Loucy (cell line): ENCODE results near the gene CDK9.
A peak's percentile ranks its signal among the peaks of the same experiment; 100 is the strongest.

Experiments used
- H2AFZ ChIP-seq: fragments of 200-600 bp; sonication (generic); 2 replicates; pipeline ENCODE4 v1.6.0; 2016; ENCODE audit warnings: antibody characterized with exemption, mild to moderate bottlenecking, low read length, moderate library complexity
- H3F3A ChIP-seq: fragments of 200-600 bp; 2 replicates; pipeline ENCODE4 v1.6.0; 2016; ENCODE audit warnings: antibody characterized with exemption, low read depth, mild to moderate bottlenecking
- H3K27me3 ChIP-seq: fragments of 200-600 bp; sonication (generic); 2 replicates; pipeline ENCODE4 v1.6.1; 2014; ENCODE audit warnings: low read length, mild to moderate bottlenecking; ENCODE audit not compliant: insufficient read depth, poor library complexity, severe bottlenecking
- H3K36me3 ChIP-seq: fragments of 200-600 bp; sonication (generic); 2 replicates; pipeline ENCODE4 v1.6.1; 2016; ENCODE audit warnings: low read length; ENCODE audit not compliant: insufficient read depth
- H3K4me1 ChIP-seq: fragments of 200-600 bp; sonication (generic); 2 replicates; pipeline ENCODE4 v1.5.1; 2014; ENCODE audit warnings: low read length, mild to moderate bottlenecking; ENCODE audit not compliant: insufficient read depth, poor library complexity, severe bottlenecking
- H3K4me2 ChIP-seq: fragments of 200-600 bp; sonication (generic); 2 replicates; pipeline ENCODE4 v1.6.0; 2014; ENCODE audit warnings: antibody characterized with exemption, low read length, low read depth, mild to moderate bottlenecking; ENCODE audit not compliant: poor library complexity, severe bottlenecking
- H3K4me3 ChIP-seq: fragments of 200-600 bp; sonication (generic); 2 replicates; pipeline ENCODE4 v1.5.1; 2014; ENCODE audit warnings: low read length, mild to moderate bottlenecking, mixed read lengths; ENCODE audit not compliant: poor library complexity, severe bottlenecking
- H3K79me2 ChIP-seq: fragments of 200-600 bp; sonication (generic); 2 replicates; pipeline ENCODE4 v1.6.1; 2014; ENCODE audit warnings: low read length; ENCODE audit not compliant: insufficient read depth
- H3K9ac ChIP-seq: fragments of 200-600 bp; sonication (generic); 2 replicates; pipeline ENCODE4 v1.6.0; 2014; ENCODE audit warnings: mild to moderate bottlenecking, low read depth, low read length, moderate library complexity; ENCODE audit not compliant: poor library complexity, severe bottlenecking
- H3K9me2 ChIP-seq: fragments of 200-600 bp; sonication (generic); replicated peaks from 2 replicates; pipeline ENCODE4 v1.6.1; 2016; ENCODE audit warnings: low read depth, low read length, mixed read lengths
- H3K9me3 ChIP-seq: fragments of 200-600 bp; sonication (generic); 2 replicates; pipeline ENCODE4 v1.6.1; 2014; ENCODE audit warnings: mild to moderate bottlenecking, antibody characterized with exemption, low read length, low read depth; ENCODE audit not compliant: insufficient read depth
- H4K20me1 ChIP-seq: fragments of 200-600 bp; sonication (generic); 2 replicates; pipeline ENCODE4 v1.6.0; 2014; ENCODE audit warnings: antibody characterized with exemption, low read length, mild to moderate bottlenecking; ENCODE audit not compliant: insufficient read depth, poor library complexity, severe bottlenecking
- CTCF ChIP-seq: fragments of 200-600 bp; sonication (generic); conservative IDR thresholded peaks from 2 replicates; pipeline ENCODE4 v1.5.1; 2014; ENCODE audit warnings: mild to moderate bottlenecking, antibody characterized with exemption, low read length
- EZH2phosphoT487 ChIP-seq: fragments of 200-600 bp; IDR thresholded peaks from 2 replicates; pipeline ENCODE4 v1.6.1; 2018; ENCODE audit warnings: antibody characterized with exemption, mild to moderate bottlenecking, moderate library complexity, borderline replicate concordance

CDK9 gene

GRCh38 chr9:127822108-127822507, 36.3 kb downstream of the CDK9 start:
- no peaks in the 10 kb centered on the region; the same call in 1 of the 2 replicates for H3K36me3 ChIP-seq
- H3K4me1 ChIP-seq, result peaks cover 10% of the 10 kb centered on the region

GRCh38 chr9:127825319-127826051, 39.7 kb downstream of the CDK9 start:
- Histone ChIP-seq H3K4me1 (peaks cover 10% of the 10 kb centered on the region), H2AFZ (no peak overlapping the region), H4K20me1 (no peaks in the 10 kb centered on the region), H3K4me2 (peak overlapping the region; percentile 2), H3K9me2 (no peaks in the 10 kb centered on the region), H3K27me3 (no peaks in the 10 kb centered on the region), H3F3A (no peaks in the 10 kb centered on the region; the same call in 1 of the 2 replicates), H3K9me3 (no peaks in the 10 kb centered on the region), H3K4me3 (no peak overlapping the region), H3K79me2 (no peaks in the 10 kb centered on the region), H3K9ac (peak overlapping the region; percentile 35), H3K36me3 (no peaks in the 10 kb centered on the region)
- no peak for TF ChIP-seq EZH2phosphoT487
- peak; percentile 48 for TF ChIP-seq CTCF

More at GRCh38 chr9:127822108-127822507, 36.3 kb downstream of the CDK9 start:
- H3K4me3 ChIP-seq, result no peak overlapping the region
- no peak overlapping the region for H2AFZ ChIP-seq
- no peaks in the 10 kb centered on the region for H3K9me3 ChIP-seq
- no peaks in the 10 kb centered on the region for H4K20me1 ChIP-seq
- H3K9me2 ChIP-seq, result no peaks in the 10 kb centered on the region
- no peak overlapping the region for H3K9ac ChIP-seq
- TF ChIP-seq CTCF (no peak), EZH2phosphoT487 (no peak)
- H3K27me3 ChIP-seq, result no peaks in the 10 kb centered on the region
- no peaks in the 10 kb centered on the region for H3K79me2 ChIP-seq
- H3K4me2 ChIP-seq, result no peak overlapping the region
- H3F3A ChIP-seq, result no peaks in the 10 kb centered on the region; the same call in 1 of the 2 replicates

GRCh38 chr9:127826253-127826913, 40.5 kb downstream of the CDK9 start:
- Histone ChIP-seq H3K79me2 (no peaks in the 10 kb centered on the region), H3K27me3 (no peaks in the 10 kb centered on the region), H3K9me3 (no peaks in the 10 kb centered on the region), H2AFZ (no peak overlapping the region), H3F3A (no peaks in the 10 kb centered on the region; the same call in 1 of the 2 replicates), H3K4me3 (no peak overlapping the region), H3K9ac (peak overlapping the region; percentile 35), H3K9me2 (no peaks in the 10 kb centered on the region), H3K4me1 (peaks cover 10% of the 10 kb centered on the region), H3K4me2 (peak overlapping the region; percentile 2), H4K20me1 (no peaks in the 10 kb centered on the region), H3K36me3 (no peaks in the 10 kb centered on the region)
- no peak for TF ChIP-seq EZH2phosphoT487
- TF ChIP-seq CTCF, result no peak
